ENCODE data around the gene SLC1A7.

DNA sequence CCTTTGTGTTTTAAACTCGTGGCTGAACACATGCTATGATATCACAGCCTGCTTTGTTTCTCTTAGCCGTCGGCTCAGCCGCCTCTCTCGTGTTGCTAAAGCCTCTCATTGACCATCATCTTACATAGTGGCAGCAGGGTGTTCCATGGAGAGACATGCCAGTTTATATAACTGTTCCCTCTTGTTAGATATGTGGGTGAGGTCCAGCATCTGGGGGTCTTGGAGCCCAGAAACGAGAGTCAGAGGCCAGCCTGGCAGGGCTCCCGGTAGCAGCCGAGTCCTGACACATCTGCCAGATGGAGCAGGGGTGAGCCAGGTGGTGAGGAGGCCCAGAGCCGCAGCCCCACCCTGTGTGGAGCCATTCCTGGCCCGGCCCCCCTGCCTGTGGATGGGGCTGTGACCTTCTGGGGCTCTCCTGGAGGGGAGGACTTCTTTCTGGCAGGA is 68.5 kb downstream of the SLC1A7 start:
- TF ChIP-seq, protein P1, sequence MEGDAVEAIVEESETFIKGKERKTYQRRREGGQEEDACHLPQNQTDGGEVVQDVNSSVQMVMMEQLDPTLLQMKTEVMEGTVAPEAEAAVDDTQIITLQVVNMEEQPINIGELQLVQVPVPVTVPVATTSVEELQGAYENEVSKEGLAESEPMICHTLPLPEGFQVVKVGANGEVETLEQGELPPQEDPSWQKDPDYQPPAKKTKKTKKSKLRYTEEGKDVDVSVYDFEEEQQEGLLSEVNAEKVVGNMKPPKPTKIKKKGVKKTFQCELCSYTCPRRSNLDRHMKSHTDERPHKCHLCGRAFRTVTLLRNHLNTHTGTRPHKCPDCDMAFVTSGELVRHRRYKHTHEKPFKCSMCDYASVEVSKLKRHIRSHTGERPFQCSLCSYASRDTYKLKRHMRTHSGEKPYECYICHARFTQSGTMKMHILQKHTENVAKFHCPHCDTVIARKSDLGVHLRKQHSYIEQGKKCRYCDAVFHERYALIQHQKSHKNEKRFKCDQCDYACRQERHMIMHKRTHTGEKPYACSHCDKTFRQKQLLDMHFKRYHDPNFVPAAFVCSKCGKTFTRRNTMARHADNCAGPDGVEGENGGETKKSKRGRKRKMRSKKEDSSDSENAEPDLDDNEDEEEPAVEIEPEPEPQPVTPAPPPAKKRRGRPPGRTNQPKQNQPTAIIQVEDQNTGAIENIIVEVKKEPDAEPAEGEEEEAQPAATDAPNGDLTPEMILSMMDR (IDR thresholded peaks at IDR 0.05), result no peak
- TF ChIP-seq POLR2AphosphoS5 (IDR thresholded peaks at IDR 0.05), result no peak

Measured in sigmoid colon (tissue), 4 donors.